H1 (cell line): ENCODE measurements around the gene TEAD3. TPM values are rescaled to one million over a fixed set of nuclear protein-coding genes. Genes with fewer than 3 reads are reported as not detected.

Experiments used
- CTCF ChIA-PET: fragments of 300-600 bp; sonication (Branson Sonifier 250); formaldehyde crosslinking; loops from one replicate; lab custom pipeline; 2021; ENCODE audit not compliant: partially characterized antibody; lab: Charles Lee
- POLR2A ChIA-PET: fragments of 300-600 bp; sonication (Branson Sonifier 250); formaldehyde crosslinking; loops from one replicate; lab custom pipeline; 2021; ENCODE audit warnings: inconsistent platforms; ENCODE audit not compliant: partially characterized antibody; lab: Charles Lee
- DNase-seq, 2 experiments: peaks; one replicate each; pipeline versions ENCODE4 v3.0.0 to v3.0.0-alpha.2; 2010 to 2022; ENCODE audit warnings: low spot score in 2 of 2, low read depth in 1 of 2, mixed read lengths in 1 of 2
- FAIRE-seq: peaks from 2 replicates; lab custom pipeline; 2011; peaks lifted over from hg19 to GRCh38; lab: Jason Lieb, UNC
- H2AFZ ChIP-seq: 2 replicates; pipeline ENCODE4 v1.8.1; 2012; ENCODE audit warnings: low read length, inconsistent platforms
- H2AK5ac ChIP-seq: 2 replicates; pipeline ENCODE4 v1.6.1; 2013; ENCODE audit warnings: low read depth, low read length
- H2BK120ac ChIP-seq: replicated peaks from 2 replicates; pipeline ENCODE3; 2013; ENCODE audit warnings: low read depth, low read length, inconsistent platforms
- H2BK12ac ChIP-seq: 2 replicates; pipeline ENCODE4 v1.6.1; 2013; ENCODE audit warnings: low read depth, low read length
- H2BK15ac ChIP-seq: 2 replicates; pipeline ENCODE4 v1.6.1; 2013; ENCODE audit warnings: low read length
- H2BK20ac ChIP-seq: 2 replicates; pipeline ENCODE4 v1.6.1; 2013; ENCODE audit warnings: low read length
- H2BK5ac ChIP-seq: 2 replicates; pipeline ENCODE4 v1.6.1; 2013; ENCODE audit warnings: low read depth, low read length
- H3K14ac ChIP-seq: 2 replicates; pipeline ENCODE4 v1.6.1; 2013; ENCODE audit warnings: inconsistent platforms; ENCODE audit not compliant: insufficient read length
- H3K18ac ChIP-seq: 2 replicates; pipeline ENCODE4 v1.6.1; 2013; ENCODE audit warnings: low read length; ENCODE audit errors: extremely low read depth
- H3K23ac ChIP-seq: 2 replicates; pipeline ENCODE4 v1.6.1; 2013; ENCODE audit warnings: inconsistent platforms; ENCODE audit not compliant: insufficient read length
- H3K23me2 ChIP-seq: 2 replicates; pipeline ENCODE4 v1.6.1; 2013; ENCODE audit warnings: low read depth, low read length
- H3K27ac ChIP-seq: 2 replicates; pipeline ENCODE4 v1.6.1; 2011; ENCODE audit warnings: low read depth, low read length, inconsistent platforms
- H3K27me3 ChIP-seq, 4 experiments: replicated peaks in 1 of 4; 1 replicate in 1 of 4; 2 replicates in 3 of 4; pipeline versions ENCODE4 v1.6.1 to v1.8.1; 2011 to 2013; ENCODE audit warnings: low read length in 3 of 4, mild to moderate bottlenecking in 3 of 4, inconsistent platforms in 2 of 4, mixed read lengths in 2 of 4, moderate library complexity in 1 of 4; ENCODE audit not compliant: control insufficient read depth in 3 of 4, insufficient read depth in 3 of 4; ENCODE audit errors: extremely low read depth in 1 of 4
- H3K36me3 ChIP-seq, 4 experiments: 2 replicates each; pipeline versions ENCODE4 v1.6.1 to v1.8.1; 2011 to 2013; ENCODE audit warnings: mild to moderate bottlenecking in 4 of 4, low read length in 3 of 4, moderate library complexity in 2 of 4, control low read depth in 1 of 4, inconsistent platforms in 1 of 4; ENCODE audit not compliant: insufficient read depth in 4 of 4, control insufficient read depth in 2 of 4
- H3K4ac ChIP-seq: replicated peaks from 2 replicates; pipeline ENCODE3; 2013; ENCODE audit warnings: low read length, low read depth, mixed read lengths, inconsistent platforms; ENCODE audit not compliant: insufficient read length
- H3K4me1 ChIP-seq, 4 experiments: replicated peaks in 1 of 4; 1 replicate in 1 of 4; 2 replicates in 3 of 4; pipeline versions ENCODE4 v1.6.1 to v1.8.1; 2011 to 2013; ENCODE audit warnings: low read length in 3 of 4, inconsistent platforms in 2 of 4, mixed read lengths in 1 of 4; ENCODE audit not compliant: insufficient read depth in 4 of 4, control insufficient read depth in 3 of 4
- H3K4me2 ChIP-seq, 2 experiments: 2 replicates each; pipeline versions ENCODE4 v1.6.1 to v1.8.1; 2011 to 2013; ENCODE audit warnings: low read depth in 2 of 2, low read length in 2 of 2, control low read depth in 1 of 2, inconsistent platforms in 1 of 2, mild to moderate bottlenecking in 1 of 2; ENCODE audit not compliant: insufficient read depth in 1 of 2
- H3K4me3 ChIP-seq, 4 experiments: fragments of 200-600, 300-600 bp in 1 of 4; sonication (generic), shearing (Covaris generic), sonication (Bioruptor Twin) in 1 of 4; 2 replicates each; pipeline versions ENCODE4 v1.5.1 to v1.8.1; 2011 to 2016; ENCODE audit warnings: low read length in 4 of 4, low read depth in 3 of 4, control low read depth in 2 of 4, inconsistent platforms in 2 of 4, mild to moderate bottlenecking in 2 of 4, mixed read lengths in 1 of 4, moderate library complexity in 1 of 4; ENCODE audit not compliant: insufficient read depth in 2 of 4; ENCODE audit errors: extremely low read depth in 1 of 4
- H3K56ac ChIP-seq: replicated peaks from 2 replicates; pipeline ENCODE3; 2013; ENCODE audit warnings: low read depth, mild to moderate bottlenecking, mixed read lengths, low read length, inconsistent platforms; ENCODE audit not compliant: insufficient read length
- H3K79me1 ChIP-seq: 2 replicates; pipeline ENCODE4 v1.6.1; 2013; ENCODE audit warnings: low read depth, low read length, control low read depth
- H3K79me2 ChIP-seq, 2 experiments: 2 replicates each; pipeline versions ENCODE4 v1.6.1 to v1.8.1; 2012 to 2013; ENCODE audit warnings: low read length in 2 of 2, mild to moderate bottlenecking in 2 of 2, inconsistent platforms in 1 of 2; ENCODE audit not compliant: insufficient read depth in 2 of 2, control insufficient read depth in 1 of 2
- H3K9ac ChIP-seq, 4 experiments: replicated peaks in 1 of 4; 1 replicate in 1 of 4; 2 replicates in 3 of 4; pipeline versions ENCODE4 v1.6.1 to v1.8.1; 2011 to 2013; ENCODE audit warnings: low read depth in 3 of 4, low read length in 3 of 4, control low read depth in 2 of 4, mild to moderate bottlenecking in 2 of 4, moderate library complexity in 2 of 4, inconsistent platforms in 1 of 4; ENCODE audit errors: extremely low read depth in 1 of 4
- H3K9me3 ChIP-seq, 2 experiments: 2 replicates each; pipeline versions ENCODE4 v1.6.1 to v1.8.1; 2012 to 2013; ENCODE audit warnings: mild to moderate bottlenecking in 2 of 2, moderate library complexity in 2 of 2, control low read depth in 1 of 2, inconsistent platforms in 1 of 2, low read depth in 1 of 2, low read length in 1 of 2, mixed read lengths in 1 of 2; ENCODE audit not compliant: insufficient read depth in 2 of 2
- H4K20me1 ChIP-seq, 2 experiments: replicated peaks in 1 of 2; 2 replicates each; pipeline versions ENCODE3 to v1.8.1; 2011 to 2013; ENCODE audit warnings: inconsistent platforms in 2 of 2, low read length in 2 of 2, mild to moderate bottlenecking in 1 of 2; ENCODE audit not compliant: insufficient read depth in 2 of 2, control insufficient read depth in 1 of 2
- H4K5ac ChIP-seq: 2 replicates; pipeline ENCODE4 v1.6.1; 2013; ENCODE audit warnings: low read length, low read depth, mixed read lengths, inconsistent platforms; ENCODE audit not compliant: insufficient read length
- H4K8ac ChIP-seq: 2 replicates; pipeline ENCODE4 v1.8.0; 2013; ENCODE audit warnings: mild to moderate bottlenecking, moderate library complexity, low read length, inconsistent platforms; ENCODE audit not compliant: insufficient read depth; ENCODE audit errors: extremely low read depth
- H4K91ac ChIP-seq: replicated peaks from 2 replicates; pipeline ENCODE3; 2013; ENCODE audit warnings: low read length, mixed read lengths, inconsistent platforms; ENCODE audit not compliant: insufficient read length
- EP300 ChIP-seq, 2 experiments: IDR thresholded peaks; 1 replicate in 1 of 2; 2 replicates in 1 of 2; pipeline ENCODE4 v1.6.1; 2011 to 2012; ENCODE audit warnings: low read depth in 2 of 2, low read length in 2 of 2, mild to moderate bottlenecking in 2 of 2, borderline replicate concordance in 1 of 2, inconsistent platforms in 1 of 2, moderate library complexity in 1 of 2
- KDM1A ChIP-seq: fragments of 200-600, 300-600 bp; sonication (generic); IDR thresholded peaks from 2 replicates; pipeline ENCODE4 v1.7.1; 2016; ENCODE audit warnings: mild to moderate bottlenecking, low read length, borderline replicate concordance
- WGBS, 2 experiments: shearing (Covaris generic) in 1 of 2; methylation state at CpG; one replicate each; pipeline versions ENCODE4 v1.1.6 to v1.1.7; 2013 to 2015; ENCODE audit warnings: low lambda C conversion rate in 2 of 2, mixed read lengths in 2 of 2, inconsistent platforms in 1 of 2, low coverage in 1 of 2, missing lambda C conversion rate in 1 of 2; ENCODE audit not compliant: insufficient replicate concordance in 2 of 2, insufficient coverage in 1 of 2, insufficient read length in 1 of 2; ENCODE audit errors: extremely low coverage in 1 of 2, missing lambda C conversion rate in 1 of 2; 5-methylcytosine and 5-hydroxymethylcytosine counted together
- polyA plus RNA-seq, 7 experiments: library from polyadenylated mRNA; depleted of rRNA in 3 of 7; stranded (reverse) in 5 of 7; unstranded in 2 of 7; fragments of >200 nt in 5 of 7; fragments of 200-250 nt in 2 of 7; gene quantifications; 1 replicate in 5 of 7; 2 replicates in 1 of 7; 4 replicates in 1 of 7; pipeline versions ENCODE4 v1.2.1 to v1.2.3, GENCODE V29; 2011 to 2013; ENCODE audit warnings: missing spikeins in 2 of 7, mixed read lengths in 2 of 7
- total RNA-seq: library from RNA; stranded (reverse); fragmentation: NEBNext Ultra II Directional; extraction: Animal tissue kit (Norgen Biotek cat#: 25700); gene quantifications from 2 replicates; pipeline ENCODE4 v1.2.1, GENCODE V29; 2021

The TEAD3 gene
- total and polyA plus RNA-seq, 2 of the 8 experiments (the other 6 are each of a cell fraction or from before 2014, with no cell fraction given), result 20.1 to 28.7 TPM

GRCh38 chr6:35463292-35463691 lies 33.6 kb downstream of the TEAD3 start:
- Histone ChIP-seq H3K79me2 (peaks cover 0 to 1% of the 10 kb centered on the region in 2 experiments; a peak in 2 of 4 replicates), H3K4me1 (no peaks in the 10 kb centered on the region; a peak in 1 of 7 replicates), H2BK5ac (no peak overlapping the region), H2BK20ac (no peak overlapping the region), H2BK12ac (no peak overlapping the region), H3K9ac (no peak overlapping the region), H2BK120ac (no peak overlapping the region), H3K4me3 (no peak overlapping the region), H3K79me1 (no peaks in the 10 kb centered on the region), H3K9me3 (no peaks in the 10 kb centered on the region), H3K27me3 (no peaks in the 10 kb centered on the region; a peak in 1 of 7 replicates), H4K5ac (no peak overlapping the region), H3K36me3 (peaks cover 9 to 19% (median 9%) of the 10 kb centered on the region in 4 experiments), H3K18ac (no peak overlapping the region), H3K27ac (no peak overlapping the region), H4K20me1 (no peaks in the 10 kb centered on the region), H3K23ac (no peak overlapping the region), H4K8ac (no peak overlapping the region), H3K4me2 (no peak overlapping the region), H3K14ac (no peak overlapping the region), H2AK5ac (no peak overlapping the region), H4K91ac (no peak overlapping the region), H3K23me2 (peaks cover 2% of the 10 kb centered on the region; the same call in 1 of the 2 replicates), H3K4ac (no peak overlapping the region), H3K56ac (no peak overlapping the region), H2AFZ (no peak overlapping the region), H2BK15ac (no peak overlapping the region)
- TF ChIP-seq EP300 (IDR thresholded peaks at IDR 0.05; ENCODE audit: borderline replicate concordance in 1 of 2, low read depth in 2 of 2, low read length in 2 of 2) (no peak), KDM1A (no peak)
- CTCF ChIA-PET, result interaction anchor here (1.0 kb wide), 1 partner anchor 142 kb away, joined by 5 read pairs; no protein-coding TSS in a partner anchor
- FAIRE-seq (no peak), DNase-seq (no peak)
- POLR2A ChIA-PET, result interaction anchor here (0.9 to 30.9 kb wide), 4 partner anchors 8 to 30 kb away, joined by 3 to 1319 read pairs (median 100); partner anchors contain the start of genes FANCE and TEAD3
- WGBS, 2 experiments, result 94% methylated on average over 4 of the region's 4 CpGs; no CpG with 5 or more reads in 1 of the 2 experiments
